ENCODE measurements around the gene PER3.

DNA sequence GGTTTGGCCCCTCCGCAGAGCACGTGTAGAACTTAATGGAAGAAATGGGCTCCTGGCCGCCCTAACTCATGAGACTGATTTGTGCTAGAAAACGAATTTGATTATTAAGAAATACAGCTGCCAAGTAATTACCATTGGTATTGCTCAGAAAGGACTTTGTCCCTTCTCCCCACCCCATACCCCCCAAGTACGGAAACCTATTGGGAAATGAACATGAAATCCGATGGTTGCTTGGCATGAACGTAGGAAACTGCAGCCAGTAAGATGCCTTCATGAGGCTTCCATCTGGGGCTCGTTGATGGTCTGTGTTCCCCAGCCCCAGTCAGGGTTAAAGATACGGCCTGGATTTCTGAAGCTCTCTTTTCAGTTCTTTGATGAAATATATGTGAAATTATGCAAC is 21.4 kb downstream of the PER3 start:
- TF ChIP-seq, protein P1, sequence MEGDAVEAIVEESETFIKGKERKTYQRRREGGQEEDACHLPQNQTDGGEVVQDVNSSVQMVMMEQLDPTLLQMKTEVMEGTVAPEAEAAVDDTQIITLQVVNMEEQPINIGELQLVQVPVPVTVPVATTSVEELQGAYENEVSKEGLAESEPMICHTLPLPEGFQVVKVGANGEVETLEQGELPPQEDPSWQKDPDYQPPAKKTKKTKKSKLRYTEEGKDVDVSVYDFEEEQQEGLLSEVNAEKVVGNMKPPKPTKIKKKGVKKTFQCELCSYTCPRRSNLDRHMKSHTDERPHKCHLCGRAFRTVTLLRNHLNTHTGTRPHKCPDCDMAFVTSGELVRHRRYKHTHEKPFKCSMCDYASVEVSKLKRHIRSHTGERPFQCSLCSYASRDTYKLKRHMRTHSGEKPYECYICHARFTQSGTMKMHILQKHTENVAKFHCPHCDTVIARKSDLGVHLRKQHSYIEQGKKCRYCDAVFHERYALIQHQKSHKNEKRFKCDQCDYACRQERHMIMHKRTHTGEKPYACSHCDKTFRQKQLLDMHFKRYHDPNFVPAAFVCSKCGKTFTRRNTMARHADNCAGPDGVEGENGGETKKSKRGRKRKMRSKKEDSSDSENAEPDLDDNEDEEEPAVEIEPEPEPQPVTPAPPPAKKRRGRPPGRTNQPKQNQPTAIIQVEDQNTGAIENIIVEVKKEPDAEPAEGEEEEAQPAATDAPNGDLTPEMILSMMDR (conservative IDR thresholded peaks at IDR 0.05; ENCODE audit: low read length) = no peak
- no peak for TF ChIP-seq EZH2phosphoT487 (IDR thresholded peaks at IDR 0.05; ENCODE audit: borderline replicate concordance)
